ENCODE results near the gene H6PD.
"Not testable (repeated sequence)": the region's sequence is repeated elsewhere in the genome, so short reads cannot be mapped to it uniquely, and the experiment has no call there.

The H6PD gene

GRCh38 chr1:9298282-9298681 lies 63.7 kb downstream of the H6PD start:
- no peak for DNase-seq (ENCODE audit: low spot score)

DNA sequence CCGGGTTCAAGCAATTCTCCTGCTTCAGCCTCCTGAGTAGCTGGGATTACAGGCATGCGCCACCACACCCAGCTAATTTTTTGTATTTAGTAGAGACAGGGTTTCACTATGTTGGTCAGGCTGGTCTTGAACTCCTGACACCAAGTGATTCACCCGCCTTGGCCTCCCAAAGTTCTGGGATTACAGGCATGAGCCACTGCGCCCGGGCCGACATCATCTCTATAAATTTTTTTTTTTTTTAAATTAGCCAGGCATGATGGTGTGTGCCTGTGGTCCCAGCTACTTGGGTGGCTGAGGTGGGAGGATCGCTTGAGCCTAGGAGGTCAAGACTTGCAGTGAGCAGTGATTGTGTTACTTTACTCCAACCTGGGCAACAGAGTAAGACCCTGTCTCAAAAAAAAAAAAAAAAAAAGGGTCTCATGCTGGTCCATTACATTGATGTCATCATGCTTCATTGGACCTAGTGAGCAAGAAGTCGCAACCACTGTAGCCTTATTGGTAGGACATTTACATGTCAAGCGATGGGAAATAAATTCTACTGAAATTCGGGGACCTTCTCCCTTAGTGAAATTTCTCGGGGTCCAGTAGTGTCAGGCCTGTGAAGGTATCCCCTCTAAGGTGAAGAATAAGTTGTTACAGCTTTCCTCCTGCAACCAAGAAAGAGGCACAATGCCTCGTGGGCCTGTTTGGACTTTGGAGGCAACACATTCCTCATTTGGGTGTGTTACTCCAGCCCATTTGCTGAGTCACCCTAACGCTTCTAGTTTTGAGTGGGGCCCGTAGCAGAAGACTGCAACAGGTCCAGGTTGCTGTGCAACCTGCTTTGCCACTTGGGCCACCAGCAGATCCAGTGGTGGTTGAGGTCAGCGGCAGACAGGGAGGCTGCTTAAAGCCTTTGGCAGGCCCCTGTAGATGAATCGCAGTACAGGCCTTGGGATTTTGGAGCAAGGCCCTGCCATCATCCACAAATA lies 65.3 kb downstream of the H6PD start:
- not testable (repeated sequence) for DNase-seq (ENCODE audit: low spot score)

DNA sequence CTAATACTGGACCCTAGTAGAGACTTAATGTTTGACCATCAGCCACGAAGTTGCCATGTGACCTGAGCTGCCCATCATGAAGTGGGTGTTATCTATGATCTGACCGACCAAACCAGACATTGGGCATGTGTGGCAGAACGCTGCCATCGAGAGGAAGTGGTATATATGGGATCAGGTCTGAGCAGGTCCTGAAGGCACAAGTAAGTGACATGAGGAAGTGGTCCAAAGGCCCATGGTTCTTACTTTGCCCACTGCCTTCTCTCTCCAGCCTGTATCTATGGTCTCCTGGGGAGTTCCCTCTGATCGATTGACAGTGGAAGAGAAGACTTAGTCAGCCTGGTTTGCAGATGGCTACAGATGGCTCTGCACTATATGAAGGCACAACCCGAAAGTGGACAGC lies 66.0 kb downstream of the H6PD start:
- no peak for DNase-seq (ENCODE audit: low spot score)

- DNase-seq (ENCODE audit: low spot score), result no peak
These were observed 68.4 kb downstream of the H6PD start for GRCh38 chr1:9302745-9303524.

GRCh38 chr1:9303916-9304315 lies 69.3 kb downstream of the H6PD start:
- DNase-seq (ENCODE audit: low spot score), result no peak

DNA sequence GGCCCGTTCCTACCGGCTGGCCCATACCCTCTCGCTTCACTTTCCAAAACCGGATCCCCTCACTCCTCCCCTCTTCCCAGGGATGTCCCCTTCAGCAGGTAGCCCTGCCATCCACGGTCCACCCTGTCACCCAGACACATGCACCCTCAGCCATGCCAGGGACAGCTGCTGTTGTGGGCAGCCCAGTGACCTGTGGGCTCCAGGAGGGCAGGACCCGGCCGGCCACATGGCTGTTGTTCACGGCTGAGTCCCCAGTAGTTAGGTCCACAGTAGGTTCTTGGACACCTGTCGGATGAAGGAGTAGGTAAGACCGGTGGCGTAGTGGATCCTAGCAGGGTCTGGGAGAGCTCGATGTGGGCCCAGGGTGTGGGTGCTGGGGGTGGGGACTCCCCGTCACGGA lies 70.6 kb downstream of the H6PD start:
- DNase-seq (ENCODE audit: low spot score), result no peak

GRCh38 chr1:9306006-9306405 lies 71.4 kb downstream of the H6PD start:
- DNase-seq (ENCODE audit: low spot score), result no peak

- no peak for DNase-seq (ENCODE audit: low spot score)
These were observed 72.7 kb downstream of the H6PD start for GRCh38 chr1:9307303-9307702.

DNA sequence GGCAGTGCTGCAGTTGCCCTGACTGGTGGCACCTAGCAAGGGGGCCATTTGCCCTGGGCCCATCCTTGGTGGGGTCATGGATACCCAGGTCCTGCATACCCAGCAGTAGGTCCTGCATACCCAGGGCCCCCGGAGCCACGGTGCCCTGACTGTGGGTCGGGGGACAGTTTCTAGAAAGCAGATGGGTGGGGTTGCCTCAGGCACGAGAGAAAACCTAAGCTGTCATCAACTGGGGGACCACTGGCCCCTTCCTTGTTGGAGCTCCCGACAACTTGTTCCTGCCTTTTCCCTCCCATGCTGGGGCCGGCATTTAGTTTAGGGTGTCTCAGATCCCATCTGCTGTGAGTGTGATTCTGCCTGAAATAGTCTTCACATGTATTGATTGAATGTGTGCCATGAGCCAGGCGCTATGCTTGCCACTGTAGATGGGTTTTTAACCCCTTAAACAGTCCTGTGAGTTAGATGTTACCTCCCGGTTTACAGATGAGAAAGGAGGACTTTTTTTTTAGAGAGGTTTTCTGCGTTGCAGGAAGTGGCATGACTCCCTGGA lies 73.7 kb downstream of the H6PD start:
- DNase-seq (ENCODE audit: low spot score), result no peak

GRCh38 chr1:9309080-9309479 lies 74.5 kb downstream of the H6PD start:
- DNase-seq (ENCODE audit: low spot score), result no peak

- no peak for DNase-seq (ENCODE audit: low spot score)
These were observed 75.4 kb downstream of the H6PD start for GRCh38 chr1:9309991-9310390.

- DNase-seq (ENCODE audit: low spot score), result no peak
These were observed 76.5 kb downstream of the H6PD start for GRCh38 chr1:9311029-9311428.

- no peak for DNase-seq (ENCODE audit: low spot score)
These were observed 76.9 kb downstream of the H6PD start for GRCh38 chr1:9311479-9311878.

- no peak for DNase-seq (ENCODE audit: low spot score)
These were observed 77.7 kb downstream of the H6PD start for GRCh38 chr1:9312168-9312720.

GRCh38 chr1:9313576-9313975 lies 79.0 kb downstream of the H6PD start:
- DNase-seq (ENCODE audit: low spot score), result no peak

GRCh38 chr1:9314111-9314510 lies 79.5 kb downstream of the H6PD start:
- DNase-seq (ENCODE audit: low spot score), result no peak

DNA sequence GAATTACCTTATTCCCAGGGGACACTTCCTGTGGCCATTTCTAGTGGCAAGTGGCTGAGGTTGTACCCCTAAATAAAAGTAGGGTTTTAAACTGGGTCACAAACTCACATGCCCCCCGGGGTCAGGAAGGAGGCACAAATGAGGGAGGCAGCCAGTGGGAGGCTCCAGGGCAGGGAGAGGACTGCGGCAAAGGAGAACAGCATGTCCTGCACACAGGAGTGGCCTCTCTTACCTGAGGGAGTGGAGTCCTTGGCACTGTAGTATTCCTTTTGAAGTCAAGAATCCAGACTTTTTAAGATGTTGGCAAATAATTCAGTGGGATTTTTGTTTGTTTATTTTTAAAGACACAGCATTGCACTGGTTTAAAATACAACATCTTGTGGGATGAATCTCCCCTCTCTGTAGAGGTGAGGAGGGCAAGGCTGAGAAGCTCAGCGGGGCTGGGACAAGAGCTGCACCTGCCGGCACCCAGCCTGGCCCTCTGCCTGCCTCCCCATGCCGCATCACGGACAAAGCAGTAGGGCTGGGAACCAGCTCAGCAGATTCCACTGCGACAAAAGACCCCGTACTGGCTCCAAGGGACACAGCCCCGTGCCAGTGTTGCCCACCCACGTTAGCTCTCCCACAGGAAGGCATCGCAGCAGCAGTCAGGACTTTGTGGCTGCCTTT lies 80.3 kb downstream of the H6PD start:
- no peak for DNase-seq (ENCODE audit: low spot score)

DNA sequence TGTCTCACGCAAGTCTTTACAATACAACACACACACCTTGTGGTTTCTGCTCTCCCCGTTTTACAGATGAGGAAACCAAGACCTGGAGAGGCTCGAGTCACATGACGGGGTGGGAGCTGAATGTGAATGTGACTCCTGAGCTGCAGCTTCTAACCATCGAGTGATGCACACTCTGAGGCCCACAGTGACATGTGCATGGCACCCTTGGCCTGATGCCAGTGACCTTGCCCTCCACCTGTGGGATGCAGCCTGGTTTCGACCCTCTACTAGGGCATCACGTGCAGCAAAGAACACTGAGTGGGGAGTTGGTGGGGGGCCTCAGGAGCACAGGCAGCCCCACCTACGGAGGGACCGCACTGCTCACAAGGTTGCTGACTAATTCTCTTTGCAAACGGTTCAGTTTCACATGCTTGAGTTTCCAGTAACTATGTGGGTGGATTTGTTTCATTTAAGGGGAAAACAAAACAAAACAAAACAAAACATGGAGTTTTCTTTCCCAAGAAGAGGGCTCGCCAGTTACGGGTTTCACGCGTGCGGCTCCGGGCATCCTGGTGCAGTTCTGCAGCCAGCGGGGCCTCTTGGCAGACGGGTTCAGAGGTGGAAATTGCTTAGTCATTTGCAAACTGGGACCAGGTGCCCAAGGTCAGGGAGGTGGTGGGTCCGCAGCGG lies 81.0 kb downstream of the H6PD start:
- no peak for DNase-seq (ENCODE audit: low spot score)

GRCh38 chr1:9316080-9316444 lies 81.5 kb downstream of the H6PD start:
- no peak for DNase-seq (ENCODE audit: low spot score)

GRCh38 chr1:9316512-9316911 lies 81.9 kb downstream of the H6PD start:
- DNase-seq (ENCODE audit: low spot score), result no peak

DNA sequence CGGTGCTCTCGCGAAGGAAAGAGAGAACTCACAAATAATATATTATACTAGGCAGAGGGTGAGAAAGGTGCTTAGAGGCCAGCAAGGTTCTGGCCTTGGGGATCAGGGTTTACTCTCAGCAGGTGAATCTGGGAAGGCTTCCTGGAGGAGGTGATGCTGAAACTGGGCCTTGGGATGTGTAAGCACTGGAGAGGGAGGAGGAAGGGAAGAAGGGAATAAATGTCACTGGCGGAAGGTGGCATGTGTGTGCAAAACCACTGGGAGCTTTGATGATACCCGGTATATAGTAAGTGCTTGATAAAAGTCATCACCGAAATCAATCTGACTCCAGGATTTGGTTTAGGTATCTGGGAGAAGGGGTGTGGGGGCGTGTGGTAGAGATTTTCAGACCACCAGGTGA lies 82.5 kb downstream of the H6PD start:
- DNase-seq (ENCODE audit: low spot score), result no peak
